Smooth muscle cell (in vitro differentiated cells): ENCODE measurements around the gene NPY4R. TPM values are rescaled to one million over a fixed set of nuclear protein-coding genes. Genes with fewer than 3 reads are reported as not detected.
"Not testable (repeated sequence)": the region's sequence is repeated elsewhere in the genome, so short reads cannot be mapped to it uniquely, and the experiment has no call there.

ENCODE experiments used
- DNase-seq: peaks from one replicate; lab custom pipeline; 2025; ENCODE audit not compliant: unreplicated experiment; lab: John Stamatoyannopoulos, UW
- H2AFZ ChIP-seq: fragments of 200-600 bp; sonication (generic); 2 replicates; pipeline ENCODE4 v1.6.0; 2016; ENCODE audit warnings: antibody characterized with exemption, low read depth, mild to moderate bottlenecking
- H3F3A ChIP-seq: fragments of 200-600 bp; sonication (generic); 2 replicates; pipeline ENCODE4 v1.6.0; 2017; ENCODE audit warnings: antibody characterized with exemption, low read depth
- H3K27ac ChIP-seq: fragments of 200-600 bp; sonication (generic); 2 replicates; pipeline ENCODE4 v1.5.1; 2016; ENCODE audit warnings: low read depth, mild to moderate bottlenecking
- H3K27me3 ChIP-seq: fragments of 200-600 bp; sonication (generic); 2 replicates; pipeline ENCODE4 v1.6.1; 2016; ENCODE audit warnings: low read depth, mild to moderate bottlenecking
- H3K36me3 ChIP-seq: fragments of 200-600 bp; sonication (generic); 2 replicates; pipeline ENCODE4 v1.5.1; 2016; ENCODE audit warnings: low read depth
- H3K4me1 ChIP-seq: fragments of 200-600 bp; sonication (generic); 2 replicates; pipeline ENCODE4 v1.5.1; 2016; ENCODE audit warnings: low read depth
- H3K4me2 ChIP-seq: fragments of 200-600 bp; sonication (generic); 2 replicates; pipeline ENCODE4 v1.6.0; 2016; ENCODE audit warnings: mild to moderate bottlenecking
- H3K4me3 ChIP-seq: fragments of 200-600 bp; sonication (generic); 2 replicates; pipeline ENCODE4 v1.5.1; 2016; ENCODE audit warnings: mild to moderate bottlenecking
- H3K79me2 ChIP-seq: fragments of 200-600 bp; sonication (generic); 2 replicates; pipeline ENCODE4 v1.6.0; 2016; ENCODE audit warnings: low read depth, mild to moderate bottlenecking
- H3K9ac ChIP-seq: fragments of 200-600 bp; sonication (generic); 2 replicates; pipeline ENCODE4 v1.6.0; 2016; ENCODE audit warnings: low read depth
- H3K9me3 ChIP-seq: fragments of 200-600 bp; sonication (generic); replicated peaks from 2 replicates; pipeline ENCODE4 v1.5.1; 2016; ENCODE audit warnings: low read depth
- H4K20me1 ChIP-seq: fragments of 200-600 bp; sonication (generic); 2 replicates; pipeline ENCODE4 v1.6.0; 2016; ENCODE audit warnings: low read depth
- WGBS: methylation state at CpG from one replicate; pipeline ENCODE4 v1.1.7; 2016; ENCODE audit warnings: low lambda C conversion rate; 5-methylcytosine and 5-hydroxymethylcytosine counted together
- polyA plus RNA-seq: library from polyadenylated mRNA; unstranded; fragments of >200 nt; fragmentation: Nextera tagmentation; extraction: Ambion mirVana; gene quantifications from 2 replicates; pipeline ENCODE4 v1.2.1, GENCODE V29; 2016
- total RNA-seq: library from RNA; depleted of rRNA; stranded (reverse); fragments of >200 nt; gene quantifications from 2 replicates; pipeline ENCODE4 v1.2.3, GENCODE V29; 2014

Gene NPY4R
- total and polyA plus RNA-seq, 2 experiments from 2014 or later, result not detected

- no CpG with 5 or more reads among the region's 2 CpGs for WGBS
These were observed 42.2 kb downstream of the NPY4R start for GRCh38 chr10:46423550-46423949.

GRCh38 chr10:46419570-46420379 lies 46.0 kb downstream of the NPY4R start:
- not testable (repeated sequence) for H2AFZ ChIP-seq, H3K27ac ChIP-seq, H3K9me3 ChIP-seq, H3K4me3 ChIP-seq, H3K79me2 ChIP-seq, H4K20me1 ChIP-seq, H3K9ac ChIP-seq, H3F3A ChIP-seq, H3K4me1 ChIP-seq, H3K36me3 ChIP-seq, DNase-seq, H3K4me2 ChIP-seq, H3K27me3 ChIP-seq
- WGBS, result 62% methylated on average over 4 of the region's 13 CpGs

More at GRCh38 chr10:46423550-46423949, 42.2 kb downstream of the NPY4R start:
- not testable (repeated sequence) for H3F3A ChIP-seq, H3K4me2 ChIP-seq, H4K20me1 ChIP-seq, H3K27ac ChIP-seq, DNase-seq, H3K4me1 ChIP-seq, H3K27me3 ChIP-seq, H3K4me3 ChIP-seq, H3K79me2 ChIP-seq, H2AFZ ChIP-seq, H3K9me3 ChIP-seq, H3K36me3 ChIP-seq, H3K9ac ChIP-seq

GRCh38 chr10:46418283-46418682 lies 47.5 kb downstream of the NPY4R start:
- not testable (repeated sequence) for H3K4me3 ChIP-seq, H4K20me1 ChIP-seq, H3K9me3 ChIP-seq, H2AFZ ChIP-seq, H3K36me3 ChIP-seq, H3K4me1 ChIP-seq, H3K27ac ChIP-seq, H3K79me2 ChIP-seq, DNase-seq, H3K9ac ChIP-seq, H3K27me3 ChIP-seq, H3F3A ChIP-seq, H3K4me2 ChIP-seq
- 53% methylated on average over 5 of the region's 7 CpGs for WGBS

DNA sequence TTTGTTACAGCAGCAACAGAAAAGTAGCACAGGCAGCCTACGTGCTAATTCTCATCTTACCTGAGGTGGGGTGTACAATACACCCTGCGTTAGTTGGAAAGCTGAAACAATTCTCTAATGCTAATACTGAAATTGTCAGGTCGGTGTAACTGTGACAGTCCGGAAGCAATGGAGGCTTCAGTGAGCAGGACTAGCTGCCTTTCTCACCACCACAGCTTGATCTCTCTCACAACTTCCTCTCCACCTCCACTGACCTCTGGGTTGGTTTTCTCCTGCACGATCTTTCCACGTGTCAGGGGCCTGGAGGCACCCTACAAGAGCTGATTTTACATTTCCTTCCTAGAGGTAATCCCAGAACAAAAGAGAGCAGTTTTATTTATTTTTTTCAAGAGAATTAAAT lies 50.5 kb downstream of the NPY4R start:
- H3K4me2 ChIP-seq, H3K27me3 ChIP-seq, H3K9me3 ChIP-seq, H3F3A ChIP-seq, H3K36me3 ChIP-seq, H3K27ac ChIP-seq, H3K79me2 ChIP-seq, H4K20me1 ChIP-seq, H3K4me3 ChIP-seq, H3K4me1 ChIP-seq, H2AFZ ChIP-seq, H3K9ac ChIP-seq, DNase-seq: not testable (repeated sequence)
- WGBS, result 90% methylated on average over 4 of the region's 6 CpGs

- not testable (repeated sequence) for H3K4me1 ChIP-seq
These were observed 53.1 kb downstream of the NPY4R start for GRCh38 chr10:46412665-46413064.

DNA sequence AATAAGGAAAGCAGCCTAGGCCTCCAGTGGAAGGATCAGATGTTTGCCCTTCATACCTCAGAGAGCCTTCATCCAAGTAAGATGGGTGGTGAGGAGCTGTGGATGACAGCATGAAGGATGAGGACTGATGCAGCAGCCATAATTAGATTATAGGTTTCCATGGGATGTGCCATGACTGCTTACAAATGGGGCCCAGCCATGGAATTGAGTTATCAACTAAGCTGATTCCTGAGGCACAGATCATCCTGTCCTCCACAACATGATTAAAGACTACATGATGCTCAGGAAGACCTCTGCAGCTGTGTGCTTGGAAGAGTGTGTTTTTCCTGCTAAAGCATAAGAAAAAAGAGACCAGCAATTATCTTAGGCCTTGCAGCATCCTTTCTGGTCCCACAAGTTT lies 54.6 kb downstream of the NPY4R start:
- not testable (repeated sequence) for H3K4me2 ChIP-seq, H3K9me3 ChIP-seq, H3F3A ChIP-seq, H2AFZ ChIP-seq, H3K36me3 ChIP-seq, H3K27ac ChIP-seq, H4K20me1 ChIP-seq, H3K4me1 ChIP-seq, H3K9ac ChIP-seq, DNase-seq, H3K27me3 ChIP-seq, H3K79me2 ChIP-seq, H3K4me3 ChIP-seq

More at GRCh38 chr10:46412665-46413064, 53.1 kb downstream of the NPY4R start:
- H3K36me3 ChIP-seq, H2AFZ ChIP-seq, H3K27ac ChIP-seq, H3F3A ChIP-seq, H3K9ac ChIP-seq, H3K4me2 ChIP-seq, DNase-seq, H3K27me3 ChIP-seq, H4K20me1 ChIP-seq, H3K4me3 ChIP-seq, H3K79me2 ChIP-seq, H3K9me3 ChIP-seq: not testable (repeated sequence)
- no CpG with 5 or more reads among the region's 5 CpGs for WGBS

Other genes starting within 250 kb of the NPY4R start
- not detected in 2 replicates for gene ANTXRL, start 179.0 kb downstream of the NPY4R start, total RNA-seq
- not detected in 2 replicates for gene ANTXRL, start 179.0 kb downstream of the NPY4R start, polyA plus RNA-seq
- gene ANXA8L1, start 90.2 kb downstream of the NPY4R start, total RNA-seq, result 50.3 and 81.1 TPM in 2 replicates
- gene ANXA8L1, start 90.2 kb downstream of the NPY4R start, polyA plus RNA-seq, result 11.5 and 64.4 TPM in 2 replicates
- 0.54 TPM in 1 of 2 replicates, not detected in the other for gene GPRIN2, start 90.7 kb upstream of the NPY4R start, total RNA-seq
- 0.34 and 0.54 TPM in 2 replicates for gene GPRIN2, start 90.7 kb upstream of the NPY4R start, polyA plus RNA-seq
- gene SYT15, start 113.2 kb upstream of the NPY4R start, total RNA-seq, result 0.13 and 0.22 TPM in 2 replicates
- gene SYT15, start 113.2 kb upstream of the NPY4R start, polyA plus RNA-seq, result 0.89 and 1.4 TPM in 2 replicates